ENCODE data around the gene ACOT6.

The ACOT6 gene

DNA sequence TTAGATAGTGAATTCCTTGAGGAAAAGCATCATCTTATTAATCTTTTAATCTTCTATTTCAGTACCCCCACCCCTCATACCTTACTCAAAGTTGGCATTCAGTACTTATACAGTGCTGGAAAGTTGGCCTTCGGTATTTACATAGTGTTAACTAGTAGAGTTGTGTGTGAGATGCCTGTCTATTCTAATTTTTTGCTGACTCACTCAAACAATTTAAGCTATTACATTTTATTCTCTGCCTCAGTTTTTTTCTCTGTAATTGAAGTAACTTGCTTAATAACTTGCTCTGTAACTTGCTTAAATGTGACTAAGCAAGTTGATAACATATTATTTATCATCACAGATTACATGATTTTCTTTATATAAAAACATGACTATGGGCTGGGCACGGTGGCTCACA, 52.8 kb downstream of the ACOT6 start:
- TF ChIP-seq, protein P1, sequence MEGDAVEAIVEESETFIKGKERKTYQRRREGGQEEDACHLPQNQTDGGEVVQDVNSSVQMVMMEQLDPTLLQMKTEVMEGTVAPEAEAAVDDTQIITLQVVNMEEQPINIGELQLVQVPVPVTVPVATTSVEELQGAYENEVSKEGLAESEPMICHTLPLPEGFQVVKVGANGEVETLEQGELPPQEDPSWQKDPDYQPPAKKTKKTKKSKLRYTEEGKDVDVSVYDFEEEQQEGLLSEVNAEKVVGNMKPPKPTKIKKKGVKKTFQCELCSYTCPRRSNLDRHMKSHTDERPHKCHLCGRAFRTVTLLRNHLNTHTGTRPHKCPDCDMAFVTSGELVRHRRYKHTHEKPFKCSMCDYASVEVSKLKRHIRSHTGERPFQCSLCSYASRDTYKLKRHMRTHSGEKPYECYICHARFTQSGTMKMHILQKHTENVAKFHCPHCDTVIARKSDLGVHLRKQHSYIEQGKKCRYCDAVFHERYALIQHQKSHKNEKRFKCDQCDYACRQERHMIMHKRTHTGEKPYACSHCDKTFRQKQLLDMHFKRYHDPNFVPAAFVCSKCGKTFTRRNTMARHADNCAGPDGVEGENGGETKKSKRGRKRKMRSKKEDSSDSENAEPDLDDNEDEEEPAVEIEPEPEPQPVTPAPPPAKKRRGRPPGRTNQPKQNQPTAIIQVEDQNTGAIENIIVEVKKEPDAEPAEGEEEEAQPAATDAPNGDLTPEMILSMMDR (conservative IDR thresholded peaks at IDR 0.05; ENCODE audit: low read depth, low read length), result no peak
- DNase-seq (ENCODE audit: low read depth), result no peak
- H3K4me3 ChIP-seq (ENCODE audit: low read length), result no peak overlapping the region

DNA sequence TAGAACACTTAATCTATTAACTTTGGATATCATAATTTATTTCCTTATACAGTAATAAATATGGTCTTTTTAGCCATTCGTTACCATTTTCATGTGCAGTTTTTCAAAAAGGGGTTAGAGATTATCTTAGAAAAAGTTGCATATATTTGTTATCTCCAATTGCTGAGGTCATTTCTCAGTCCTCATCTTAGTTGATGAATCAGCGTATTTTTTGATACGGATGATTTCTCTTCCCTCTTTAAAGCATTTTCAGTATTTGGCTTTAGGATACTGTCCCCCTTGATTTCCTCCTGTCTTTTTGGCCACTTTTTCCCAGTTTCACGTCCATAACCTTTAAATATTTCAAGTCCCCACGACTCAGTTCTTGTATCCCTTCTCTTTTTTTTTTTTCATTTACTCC, 54.3 kb downstream of the ACOT6 start:
- DNase-seq (ENCODE audit: low read depth), result no peak
- H3K4me3 ChIP-seq (ENCODE audit: low read length), result no peak overlapping the region
- TF ChIP-seq, protein P1 (conservative IDR thresholded peaks at IDR 0.05; ENCODE audit: low read depth, low read length), result no peak

DNA sequence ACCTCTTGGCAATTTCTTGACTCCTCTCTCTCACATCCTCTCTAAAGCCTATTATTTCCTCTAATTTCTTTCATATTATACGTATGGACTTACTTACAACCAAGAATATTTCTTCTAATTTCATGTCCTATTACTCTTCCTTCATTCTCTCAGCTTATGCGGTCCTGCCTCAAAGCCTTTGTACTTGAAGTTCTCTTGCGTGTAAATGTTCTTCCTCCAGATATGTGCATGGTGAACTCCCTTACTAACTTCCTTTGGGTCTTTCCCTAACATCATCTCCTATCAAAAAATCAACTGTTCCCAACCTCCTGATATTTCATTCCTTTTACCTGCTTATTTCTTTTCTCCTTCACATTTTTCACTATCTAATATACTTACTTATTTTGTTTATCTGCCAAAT, 55.5 kb downstream of the ACOT6 start:
- H3K4me3 ChIP-seq (ENCODE audit: low read length), result no peak overlapping the region
- TF ChIP-seq, protein P1 (conservative IDR thresholded peaks at IDR 0.05; ENCODE audit: low read depth, low read length), result no peak
- no peak for DNase-seq (ENCODE audit: low read depth)
